MM.1S (cell line): Measurements from ENCODE around the gene EIF4H.

Source experiments
- DNase-seq: peaks from one replicate; pipeline ENCODE4 v3.0.0-alpha.2; 2015
- H2AFZ ChIP-seq: fragments of 300-600 bp; sonication (generic); 2 replicates; pipeline ENCODE4 v1.6.0; 2016; ENCODE audit warnings: antibody characterized with exemption, low read length
- H3F3A ChIP-seq: fragments of 300-600 bp; sonication (generic); 2 replicates; pipeline ENCODE4 v1.6.1; 2016; ENCODE audit warnings: mild to moderate bottlenecking, antibody characterized with exemption, low read length, moderate library complexity, mixed read lengths; ENCODE audit not compliant: insufficient read depth
- H3K27ac ChIP-seq: fragments of 300-600 bp; sonication (generic); 2 replicates; pipeline ENCODE4 v1.5.1; 2016; ENCODE audit warnings: mild to moderate bottlenecking, low read length
- H3K27me3 ChIP-seq: fragments of 300-600 bp; sonication (generic); replicated peaks from 2 replicates; pipeline ENCODE4 v1.6.0; 2016; ENCODE audit warnings: low read length; ENCODE audit not compliant: insufficient read depth
- H3K36me3 ChIP-seq: fragments of 300-600 bp; sonication (generic); replicated peaks from 2 replicates; pipeline ENCODE4 v1.6.1; 2016; ENCODE audit warnings: mild to moderate bottlenecking, low read length, mixed read lengths; ENCODE audit not compliant: insufficient read depth
- H3K4me1 ChIP-seq: fragments of 300-600 bp; sonication (generic); 2 replicates; pipeline ENCODE4 v1.6.1; 2016; ENCODE audit warnings: low read length, mixed read lengths
- H3K4me2 ChIP-seq: fragments of 300-600 bp; sonication (generic); 2 replicates; pipeline ENCODE4 v1.6.0; 2016; ENCODE audit warnings: low read depth, low read length
- H3K4me3 ChIP-seq: fragments of 300-600 bp; sonication (generic); 2 replicates; pipeline ENCODE4 v1.5.1; 2016; ENCODE audit warnings: low read length, mixed read lengths
- H3K79me2 ChIP-seq: fragments of 300-600 bp; sonication (generic); 2 replicates; pipeline ENCODE4 v1.6.1; 2016; ENCODE audit warnings: mixed run types, low read length, mixed read lengths
- H3K9ac ChIP-seq: fragments of 300-600 bp; sonication (generic); 2 replicates; pipeline ENCODE4 v1.6.1; 2016; ENCODE audit warnings: low read length, mixed read lengths
- H3K9me2 ChIP-seq: fragments of 300-600 bp; sonication (generic); replicated peaks from 2 replicates; pipeline ENCODE4 v1.6.1; 2016; ENCODE audit warnings: mild to moderate bottlenecking, low read length, mixed read lengths; ENCODE audit not compliant: insufficient read depth
- H3K9me3 ChIP-seq: fragments of 300-600 bp; sonication (generic); replicated peaks from 2 replicates; pipeline ENCODE4 v1.6.1; 2016; ENCODE audit warnings: mild to moderate bottlenecking, low read length, mixed read lengths; ENCODE audit not compliant: insufficient read depth
- H4K20me1 ChIP-seq: fragments of 300-600 bp; sonication (generic); 2 replicates; pipeline ENCODE4 v1.6.1; 2016; ENCODE audit warnings: mild to moderate bottlenecking, low read length, moderate library complexity, mixed read lengths; ENCODE audit not compliant: insufficient read depth
- CTCF ChIP-seq: fragments of 300-600 bp; sonication (generic); IDR thresholded peaks from 2 replicates; pipeline ENCODE4 v1.5.1; 2016; ENCODE audit warnings: antibody characterized with exemption, low read length, mixed read lengths
- EZH2 ChIP-seq: fragments of 300-600 bp; sonication (generic); optimal IDR thresholded peaks from 2 replicates; pipeline ENCODE3; 2017; ENCODE audit warnings: low read depth, mild to moderate bottlenecking, antibody characterized with exemption, low read length, mixed read lengths
- EZH2phosphoT487 ChIP-seq: fragments of 300-600 bp; sonication (generic); IDR thresholded peaks from 2 replicates; pipeline ENCODE4 v1.6.1; 2018; ENCODE audit warnings: antibody characterized with exemption, low read length

Gene EIF4H

GRCh38 chr7:74153736-74154135 is 20.4 kb upstream of the EIF4H start:
- Histone ChIP-seq H3K9ac (no peak overlapping the region), H3K4me1 (no peaks in the 10 kb centered on the region), H4K20me1 (no peaks in the 10 kb centered on the region), H3K36me3 (no peaks in the 10 kb centered on the region), H2AFZ (no peak overlapping the region), H3K9me2 (no peaks in the 10 kb centered on the region), H3K79me2 (no peaks in the 10 kb centered on the region), H3F3A (no peaks in the 10 kb centered on the region), H3K9me3 (no peaks in the 10 kb centered on the region), H3K27ac (no peak overlapping the region), H3K4me2 (no peak overlapping the region), H3K27me3 (no peaks in the 10 kb centered on the region), H3K4me3 (no peak overlapping the region)
- TF ChIP-seq EZH2 (no peak), EZH2phosphoT487 (no peak), CTCF (no peak)
- DNase-seq: no peak

DNA sequence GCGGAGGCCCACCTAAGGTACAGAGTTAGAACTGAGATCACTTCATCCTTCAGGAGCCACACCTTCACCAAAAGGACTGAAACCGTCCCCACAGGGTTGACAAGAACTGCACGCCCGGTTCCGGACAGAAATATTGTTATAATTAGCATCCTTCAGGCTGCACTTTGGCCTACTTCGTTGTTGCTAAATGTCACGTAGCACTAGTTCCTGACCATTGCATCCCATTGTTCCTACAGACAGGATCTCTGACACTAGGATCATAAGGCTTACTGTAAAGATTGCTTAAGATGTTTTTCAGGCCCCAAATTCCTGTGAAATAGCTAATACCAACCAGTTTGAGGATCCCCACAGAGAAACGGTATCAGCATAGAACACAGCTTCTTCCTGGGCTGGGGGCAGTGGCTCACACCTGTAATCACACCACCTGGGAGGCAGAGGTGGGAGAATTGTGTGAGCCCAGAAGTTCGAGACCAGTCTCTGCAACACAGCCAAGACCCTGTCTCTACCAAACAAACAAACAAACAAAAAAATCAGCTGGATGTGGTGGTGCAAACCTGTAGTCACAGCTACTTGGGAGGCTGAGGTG is 18.3 kb upstream of the EIF4H start:
- TF ChIP-seq EZH2phosphoT487: no peak
- no peak for TF ChIP-seq EZH2
- TF ChIP-seq CTCF: no peak
- H3K36me3 ChIP-seq: no peaks in the 10 kb centered on the region
- H3K9me2 ChIP-seq: no peaks in the 10 kb centered on the region
- DNase-seq: no peak
- no peaks in the 10 kb centered on the region for H3K9me3 ChIP-seq
- H3K4me2 ChIP-seq: no peak overlapping the region
- H3K79me2 ChIP-seq: no peaks in the 10 kb centered on the region
- H3K9ac ChIP-seq: no peak overlapping the region
- no peak overlapping the region for H2AFZ ChIP-seq
- no peak overlapping the region for H3K4me3 ChIP-seq
- H4K20me1 ChIP-seq: no peaks in the 10 kb centered on the region
- H3K27me3 ChIP-seq: no peaks in the 10 kb centered on the region
- H3F3A ChIP-seq: no peaks in the 10 kb centered on the region
- no peak overlapping the region for H3K27ac ChIP-seq
- H3K4me1 ChIP-seq: no peaks in the 10 kb centered on the region

- H3K27ac ChIP-seq: no peak overlapping the region
- H3K79me2 ChIP-seq: no peaks in the 10 kb centered on the region
- no peaks in the 10 kb centered on the region for H3K9me2 ChIP-seq
- H3K4me3 ChIP-seq: no peak overlapping the region
- no peaks in the 10 kb centered on the region for H3F3A ChIP-seq
- H3K4me1 ChIP-seq: no peaks in the 10 kb centered on the region
- TF ChIP-seq EZH2: no peak
- no peak for TF ChIP-seq CTCF
- no peak for TF ChIP-seq EZH2phosphoT487
- H3K27me3 ChIP-seq: no peaks in the 10 kb centered on the region
- no peak overlapping the region for H2AFZ ChIP-seq
- H3K9ac ChIP-seq: no peak overlapping the region
- no peaks in the 10 kb centered on the region for H3K36me3 ChIP-seq
- H3K4me2 ChIP-seq: no peak overlapping the region
- H4K20me1 ChIP-seq: no peaks in the 10 kb centered on the region
- no peak for DNase-seq
- H3K9me3 ChIP-seq: no peaks in the 10 kb centered on the region
These were observed 16.6 kb upstream of the EIF4H start for GRCh38 chr7:74157605-74158004.
